GM12878 (cell line): ENCODE results near the gene MIGA2. TPM values are rescaled to one million over a fixed set of nuclear protein-coding genes. Genes with fewer than 3 reads are reported as not detected.

ENCODE experiments used
- ATAC-seq: fragments of 200-7000 bp; cut with Tn5 transposase; 3 replicates; pipeline ENCODE4 v1.9.1; 2020; ENCODE audit warnings: mild to moderate bottlenecking, moderate library complexity
- BruUV-seq: library from RNA; stranded (reverse); fragments of 400-500 nt; replicated peaks from 2 replicates; lab custom pipeline; 2021; lab: Mats Ljungman, UMichigan
- CTCF ChIA-PET: fragments of 300-600 bp; sonication (Branson Sonifier 250); formaldehyde crosslinking; extraction: SDS; loops from one replicate; lab custom pipeline; 2021; ENCODE audit warnings: inconsistent platforms; lab: Yijun Ruan, JAX
- POLR2A ChIA-PET: fragments of 350-600 bp; formaldehyde crosslinking; extraction: SDS; loops from one replicate; lab custom pipeline; 2021; ENCODE audit warnings: inconsistent platforms; lab: Charles Lee
- RAD21 ChIA-PET: fragments of 300-600 bp; sonication (Branson Sonifier 250); formaldehyde crosslinking; loops from one replicate; lab custom pipeline; 2023; ENCODE audit warnings: antibody characterized with exemption; ENCODE audit not compliant: unreplicated experiment; lab: Charles Lee
- SMC1A ChIA-PET: fragments of 300-600 bp; sonication (Branson Sonifier 250); formaldehyde crosslinking; loops from one replicate; lab custom pipeline; 2023; ENCODE audit not compliant: unreplicated experiment, uncharacterized antibody; lab: Charles Lee
- DNase-seq: peaks from one replicate; pipeline ENCODE4 v3.0.0-alpha.2; 2011; ENCODE audit warnings: low read depth, low spot score
- FAIRE-seq: peaks from 3 replicates; lab custom pipeline; 2011; peaks lifted over from hg19 to GRCh38; lab: Jason Lieb, UNC
- H2AFZ ChIP-seq: 2 replicates; pipeline ENCODE4 v1.6.0; 2011; ENCODE audit warnings: low read depth, low read length, control low read depth; ENCODE audit not compliant: control insufficient read depth
- H3K27ac ChIP-seq: 2 replicates; pipeline ENCODE4 v1.5.1; 2011; ENCODE audit warnings: control low read depth; ENCODE audit not compliant: control insufficient read depth, insufficient read depth
- H3K27me3 ChIP-seq, 2 experiments: replicated peaks in 1 of 2; 2 replicates each; pipeline versions ENCODE4 v1.6.0 to v1.6.1; 2011; ENCODE audit warnings: low read length in 1 of 2; ENCODE audit not compliant: control insufficient read depth in 2 of 2, insufficient read depth in 2 of 2
- H3K36me3 ChIP-seq, 2 experiments: 2 replicates each; pipeline ENCODE4 v1.5.1; 2011; ENCODE audit warnings: low read length in 1 of 2; ENCODE audit not compliant: control insufficient read depth in 2 of 2, insufficient read depth in 2 of 2
- H3K4me1 ChIP-seq: 2 replicates; pipeline ENCODE4 v1.6.1; 2011; ENCODE audit warnings: mild to moderate bottlenecking, low read length, moderate library complexity, mixed read lengths; ENCODE audit not compliant: control insufficient read depth, insufficient read depth
- H3K4me2 ChIP-seq: 2 replicates; pipeline ENCODE4 v1.6.0; 2011; ENCODE audit warnings: control low read depth; ENCODE audit not compliant: control insufficient read depth, insufficient read depth
- H3K4me3 ChIP-seq: fragments of 200-600 bp; sonication (generic); 2 replicates; pipeline ENCODE4 v1.5.1; 2016
- H3K79me2 ChIP-seq: 2 replicates; pipeline ENCODE4 v1.6.0; 2011; ENCODE audit warnings: low read length; ENCODE audit not compliant: control insufficient read depth, insufficient read depth
- H3K9ac ChIP-seq: 2 replicates; pipeline ENCODE4 v1.8.0; 2011; ENCODE audit warnings: low read length, control low read depth, mixed read lengths; ENCODE audit not compliant: control insufficient read depth, insufficient read depth
- H3K9me3 ChIP-seq: replicated peaks from 3 replicates; pipeline ENCODE4 v1.5.1; 2011; ENCODE audit warnings: mild to moderate bottlenecking, low read length; ENCODE audit not compliant: control insufficient read depth, insufficient read depth
- H4K20me1 ChIP-seq: 2 replicates; pipeline ENCODE4 v1.6.0; 2011; ENCODE audit not compliant: control insufficient read depth, insufficient read depth
- CEBPB ChIP-seq, 2 experiments: fragments of 150-350 bp in 1 of 2; IDR thresholded peaks; 2 replicates each; pipeline ENCODE4 v1.6.1; 2012 to 2014; ENCODE audit warnings: low read depth in 2 of 2, low read length in 2 of 2, borderline replicate concordance in 1 of 2, inconsistent platforms in 1 of 2
- CREB1 ChIP-seq: IDR thresholded peaks from 2 replicates; pipeline ENCODE4 v1.6.1; 2012; ENCODE audit warnings: low read depth, mild to moderate bottlenecking, inconsistent platforms
- DPF2 ChIP-seq: fragments of 450-650 bp; IDR thresholded peaks from 2 replicates; pipeline ENCODE4 v1.6.1; 2017; ENCODE audit warnings: mild to moderate bottlenecking
- EED ChIP-seq: sonication (generic); IDR thresholded peaks from 2 replicates; pipeline ENCODE4 v1.6.1; 2016; ENCODE audit warnings: antibody characterized with exemption, low read depth
- RBBP5 ChIP-seq: fragments of 200-600 bp; sonication (generic); conservative IDR thresholded peaks from 2 replicates; pipeline ENCODE4 v1.6.1; 2016
- RELB ChIP-seq: fragments of 450-650 bp; IDR thresholded peaks from 2 replicates; pipeline ENCODE4 v1.6.1; 2017; ENCODE audit warnings: low read depth, mild to moderate bottlenecking, moderate library complexity
- RFX5 ChIP-seq: IDR thresholded peaks from 2 replicates; pipeline ENCODE4 v1.6.1; 2011; ENCODE audit warnings: low read depth, low read length, improper control_type of control experiment
- SPI1 ChIP-seq: IDR thresholded peaks from 2 replicates; pipeline ENCODE4 v1.6.1; 2011; ENCODE audit warnings: low read depth, mild to moderate bottlenecking, low read length, moderate library complexity, borderline replicate concordance; ENCODE audit not compliant: insufficient read depth
- SREBF2 ChIP-seq: IDR thresholded peaks from 2 replicates; pipeline ENCODE4 v1.6.1; 2012; ENCODE audit warnings: mild to moderate bottlenecking, low read length
- ZBED1 ChIP-seq: IDR thresholded peaks from 2 replicates; pipeline ENCODE4 v1.6.1; 2016; ENCODE audit warnings: borderline replicate concordance
- ZNF274 ChIP-seq: IDR thresholded peaks from one replicate; pipeline ENCODE4 v1.8.0; 2011; ENCODE audit not compliant: insufficient read length, insufficient read depth
- ZNF384 ChIP-seq: IDR thresholded peaks from 2 replicates; pipeline ENCODE4 v1.6.1; 2012; ENCODE audit warnings: low read depth, mild to moderate bottlenecking, low read length, improper control_type of control experiment, borderline replicate concordance
- ZNF687 ChIP-seq: fragments of 450-650 bp; IDR thresholded peaks from 2 replicates; pipeline ENCODE4 v1.6.1; 2017; ENCODE audit warnings: mild to moderate bottlenecking, moderate library complexity
- WGBS: methylation state at CpG from one replicate; pipeline ENCODE4 v1.1.6; 2016; ENCODE audit warnings: low lambda C conversion rate; ENCODE audit not compliant: insufficient replicate concordance, insufficient coverage; ENCODE audit errors: missing lambda C conversion rate; 5-methylcytosine and 5-hydroxymethylcytosine counted together
- in situ Hi-C: fragments of 300-500 bp; cut with MboI; formaldehyde crosslinking; loops from 9 replicates; pipeline ENCODE4 v1.14.3; 2018; ENCODE audit warnings: mixed read lengths
- intact Hi-C: fragments of 100-400 bp; cut with micrococcal nuclease; formaldehyde crosslinking; loops from one replicate; pipeline ENCODE4 v1.14.2; 2022; ENCODE audit not compliant: unreplicated experiment
- polyA plus RNA-seq, 11 experiments: library from polyadenylated mRNA; depleted of rRNA in 4 of 11; unstranded in 6 of 11; stranded (reverse) in 5 of 11; fragments of >200 nt; fragmentation: Nextera tagmentation in 4 of 11; fragmentation: Illumina TruSeq in 1 of 11; extraction: Ambion mirVana in 4 of 11; extraction: Trizol in 1 of 11; gene quantifications; 1 replicate in 1 of 11; 2 replicates in 10 of 11; pipeline versions ENCODE4 v1.2.1 to v1.2.3, GENCODE V29; 2011 to 2016; ENCODE audit warnings: inconsistent platforms in 2 of 11, missing spikeins in 2 of 11, low read depth in 1 of 11
- total RNA-seq, 4 experiments: library from RNA; depleted of rRNA in 3 of 4; stranded (reverse); fragments of >200 nt in 3 of 4; fragmentation: Illumina TruSeq in 1 of 4; extraction: Trizol in 1 of 4; gene quantifications; 2 replicates each; pipeline versions ENCODE4 v1.2.1 to v1.2.3, GENCODE V29; 2013 to 2021

The MIGA2 gene
- total and polyA plus RNA-seq, 10 of the 15 experiments (the other 5 are each of a cell fraction or from before 2014, with no cell fraction given) = 0.14 to 31.0 (median 12.7) TPM

GRCh38 chr9:129101279-129101678, 64.9 kb downstream of the MIGA2 start:
- Histone ChIP-seq H3K36me3 (no peaks in the 10 kb centered on the region), H4K20me1 (no peaks in the 10 kb centered on the region)
- intact Hi-C loops = no loop called here
- no peak for ATAC-seq
- WGBS = 71% methylated on average over 7 of the region's 7 CpGs
- TF ChIP-seq RELB (no peak), SREBF2 (no peak), RFX5 (no peak), ZNF384 (no peak), ZBED1 (no peak), ZNF687 (no peak), CEBPB (IDR thresholded peaks at IDR 0.05; ENCODE audit: borderline replicate concordance in 1 of 2, low read depth in 2 of 2, low read length in 2 of 2) (no peak), ZNF274 (no peak), EED (no peak), DPF2 (no peak), RBBP5 (no peak), CREB1 (no peak), SPI1 (no peak)
- TF ChIP-seq, all 136 proteins: peak for 0
- no peak overlapping the region for H3K4me3 ChIP-seq
- DNase-seq = no peak
- in situ Hi-C loops = no loop called here
- H2AFZ ChIP-seq = no peak overlapping the region
- no peak overlapping the region for H3K4me2 ChIP-seq
- no peaks in the 10 kb centered on the region for H3K27me3 ChIP-seq
- no peak overlapping the region for H3K27ac ChIP-seq
- ChIA-PET RAD21 (no interaction called here), POLR2A (no interaction called here), CTCF (no interaction called here), SMC1A (no interaction called here)
- no peaks in the 10 kb centered on the region for H3K9me3 ChIP-seq
- FAIRE-seq = no peak
- no peak overlapping the region for H3K9ac ChIP-seq
- no peaks in the 10 kb centered on the region for H3K79me2 ChIP-seq
- no TSS peak for BruUV-seq
- no peaks in the 10 kb centered on the region for H3K4me1 ChIP-seq
